GM18870 (cell line): ENCODE data around the gene XPNPEP2.

Source experiments
- ATAC-seq: cut with Tn5 transposase; IDR thresholded peaks from one replicate; pipeline ENCODE4 v1.9.1; 2021; ENCODE audit warnings: moderate library complexity; ENCODE audit not compliant: unreplicated experiment

Gene XPNPEP2

DNA sequence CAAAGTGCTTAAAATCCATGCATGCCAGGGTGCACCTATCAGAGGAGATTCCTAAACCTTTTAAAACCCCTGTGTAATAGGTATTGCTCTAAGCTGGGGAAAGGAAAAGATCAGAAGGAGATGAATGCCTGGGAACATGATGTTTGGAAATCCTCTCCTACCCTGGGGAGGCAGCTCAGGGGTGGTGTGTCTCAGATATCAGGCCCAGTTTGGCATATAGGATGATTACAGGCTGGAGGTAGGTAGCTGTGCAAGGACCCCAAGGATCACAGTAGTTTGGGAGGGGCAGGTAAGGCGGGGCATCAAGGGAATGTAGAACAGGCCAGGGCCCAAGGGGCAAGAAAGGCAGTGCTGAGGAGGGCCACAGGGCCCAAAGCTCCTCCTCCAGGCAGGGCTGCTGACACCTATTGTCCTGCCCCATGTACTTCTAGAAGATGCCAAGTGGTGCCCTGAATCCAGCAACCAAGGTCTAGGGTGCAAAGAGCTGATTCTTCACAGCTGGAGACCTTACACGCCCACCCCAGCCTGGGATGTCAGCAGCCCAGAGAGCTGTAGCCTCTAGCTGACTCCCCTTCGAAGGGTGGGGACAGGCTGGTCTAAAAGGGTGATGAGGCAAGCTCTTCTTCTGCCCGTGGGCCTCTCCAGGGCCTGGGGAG is 58.6 kb downstream of the XPNPEP2 start:
- no peak for ATAC-seq

DNA sequence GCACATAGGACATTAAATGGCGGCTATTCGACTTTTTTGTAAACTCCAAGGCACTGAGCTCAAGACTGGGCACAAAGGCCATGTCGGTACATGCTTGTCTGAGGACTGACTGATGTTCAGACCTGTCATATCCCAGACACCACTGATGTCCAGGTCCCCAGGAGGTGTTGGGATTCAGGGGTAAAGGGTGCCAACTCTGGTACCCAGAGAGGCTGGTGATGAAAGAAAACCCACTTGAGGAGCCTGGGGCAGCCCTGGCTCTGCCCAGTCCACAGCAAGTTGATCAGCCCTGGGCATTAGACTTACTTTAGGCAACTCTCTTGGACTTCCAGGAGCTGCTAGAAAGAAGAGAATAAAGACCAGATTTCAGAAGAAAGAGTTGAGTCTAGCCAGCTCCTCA is 59.7 kb downstream of the XPNPEP2 start:
- no peak for ATAC-seq

DNA sequence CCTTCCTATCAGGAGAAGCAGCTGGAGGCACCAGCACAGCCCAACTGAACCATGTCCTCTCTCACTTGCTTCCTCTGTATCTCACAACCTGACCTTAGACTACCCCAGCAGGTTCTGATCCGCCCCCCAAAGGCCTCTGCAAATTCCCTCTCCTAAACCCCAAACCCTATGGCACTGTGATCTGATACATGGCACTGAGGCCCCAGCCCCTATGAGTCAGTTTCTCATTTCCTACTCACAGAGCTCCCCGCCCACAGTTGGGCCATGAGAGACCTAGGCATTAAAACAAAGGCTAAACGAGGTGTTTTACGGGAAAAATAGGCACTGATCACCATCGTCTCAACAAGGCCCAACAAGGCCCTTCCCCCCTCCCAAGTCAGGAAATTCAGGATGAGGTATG is 60.1 kb downstream of the XPNPEP2 start:
- ATAC-seq = no peak

DNA sequence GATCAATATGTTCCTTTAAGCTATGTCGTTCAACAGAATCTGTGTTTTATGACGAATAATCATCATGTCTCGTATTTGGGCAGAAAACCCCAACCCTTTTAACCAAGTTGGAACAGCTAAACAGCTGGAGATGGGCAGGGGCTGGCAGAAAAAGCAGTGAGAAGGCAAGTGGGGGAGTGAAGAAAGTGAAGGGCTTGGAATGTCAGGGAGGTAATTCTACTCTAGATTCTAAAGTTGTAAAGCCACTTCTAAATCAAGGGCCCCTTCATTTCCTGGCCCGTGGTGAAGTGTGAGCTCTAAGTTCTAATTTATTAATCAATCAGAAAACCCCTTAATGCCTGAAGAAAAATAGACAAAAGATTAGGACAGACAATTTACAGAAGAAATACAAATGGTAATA is 61.4 kb downstream of the XPNPEP2 start:
- ATAC-seq = no peak

DNA sequence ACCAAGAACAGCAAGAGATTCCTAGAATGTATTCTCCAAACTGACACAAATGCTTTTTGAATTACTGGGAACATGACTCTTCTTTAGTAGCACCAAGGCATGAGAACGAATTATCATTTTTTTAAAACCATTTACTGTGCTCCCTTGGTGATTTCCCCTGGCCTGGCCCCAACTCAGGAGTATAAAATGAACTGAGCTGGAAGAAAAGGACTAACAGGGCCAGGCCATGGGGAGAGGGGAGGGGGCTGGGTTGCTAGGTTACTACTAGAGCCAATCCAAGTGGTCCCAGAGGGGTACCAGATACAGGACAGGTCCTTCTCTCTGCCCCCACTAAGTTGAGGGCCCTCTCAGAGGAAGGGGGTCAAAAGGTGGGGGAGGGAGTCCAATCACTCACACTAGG is 64.1 kb downstream of the XPNPEP2 start:
- ATAC-seq = no peak

DNA sequence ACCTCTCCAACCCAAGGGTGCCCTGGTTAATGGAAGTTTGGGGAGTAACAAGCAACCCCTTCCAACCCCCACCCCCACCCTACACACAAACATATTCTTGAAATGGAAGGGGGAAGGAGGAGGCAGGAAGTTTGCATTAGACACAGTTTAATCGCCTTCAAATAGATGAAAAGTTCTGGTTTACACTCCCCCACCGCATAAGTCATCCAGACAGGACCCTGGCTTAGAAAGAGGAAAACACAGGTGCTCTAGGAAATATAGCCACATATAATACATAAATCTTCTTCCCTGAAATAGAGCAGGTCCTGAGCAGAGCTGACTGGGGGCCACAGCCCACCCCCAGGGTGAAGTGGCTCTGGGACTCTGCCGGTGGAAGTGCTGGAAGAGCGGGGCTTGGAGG is 66.0 kb downstream of the XPNPEP2 start:
- no peak for ATAC-seq

DNA sequence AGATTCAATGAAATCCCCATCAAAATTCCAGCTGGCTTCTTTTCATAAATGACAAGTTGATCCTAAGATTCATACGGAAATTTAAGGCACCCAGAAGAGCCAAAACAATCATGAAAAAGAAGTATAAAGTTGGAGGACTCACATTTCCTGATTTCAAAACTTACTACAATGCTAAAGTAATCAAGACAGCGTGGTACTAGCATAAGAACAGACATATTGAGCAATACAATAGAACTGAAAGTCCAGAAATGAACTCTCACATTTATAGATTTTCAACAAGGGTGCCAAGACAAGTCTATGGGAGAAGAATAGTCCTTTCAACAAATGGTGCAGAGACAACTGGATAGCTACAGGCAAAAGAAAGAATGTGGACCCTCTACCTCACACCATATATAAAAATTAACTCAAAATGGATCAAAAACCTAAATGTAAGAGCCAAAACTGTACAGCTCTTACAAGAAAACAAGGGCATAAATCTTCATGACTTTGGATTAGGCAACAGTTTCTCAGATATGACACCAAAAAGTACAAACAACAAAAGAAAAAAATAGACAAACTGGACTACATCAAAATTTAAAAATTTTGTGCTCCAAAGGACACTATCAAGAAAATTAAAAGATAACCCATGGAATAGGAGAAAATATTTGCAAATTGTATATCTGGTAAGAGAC is 69.5 kb downstream of the XPNPEP2 start:
- no peak for ATAC-seq

DNA sequence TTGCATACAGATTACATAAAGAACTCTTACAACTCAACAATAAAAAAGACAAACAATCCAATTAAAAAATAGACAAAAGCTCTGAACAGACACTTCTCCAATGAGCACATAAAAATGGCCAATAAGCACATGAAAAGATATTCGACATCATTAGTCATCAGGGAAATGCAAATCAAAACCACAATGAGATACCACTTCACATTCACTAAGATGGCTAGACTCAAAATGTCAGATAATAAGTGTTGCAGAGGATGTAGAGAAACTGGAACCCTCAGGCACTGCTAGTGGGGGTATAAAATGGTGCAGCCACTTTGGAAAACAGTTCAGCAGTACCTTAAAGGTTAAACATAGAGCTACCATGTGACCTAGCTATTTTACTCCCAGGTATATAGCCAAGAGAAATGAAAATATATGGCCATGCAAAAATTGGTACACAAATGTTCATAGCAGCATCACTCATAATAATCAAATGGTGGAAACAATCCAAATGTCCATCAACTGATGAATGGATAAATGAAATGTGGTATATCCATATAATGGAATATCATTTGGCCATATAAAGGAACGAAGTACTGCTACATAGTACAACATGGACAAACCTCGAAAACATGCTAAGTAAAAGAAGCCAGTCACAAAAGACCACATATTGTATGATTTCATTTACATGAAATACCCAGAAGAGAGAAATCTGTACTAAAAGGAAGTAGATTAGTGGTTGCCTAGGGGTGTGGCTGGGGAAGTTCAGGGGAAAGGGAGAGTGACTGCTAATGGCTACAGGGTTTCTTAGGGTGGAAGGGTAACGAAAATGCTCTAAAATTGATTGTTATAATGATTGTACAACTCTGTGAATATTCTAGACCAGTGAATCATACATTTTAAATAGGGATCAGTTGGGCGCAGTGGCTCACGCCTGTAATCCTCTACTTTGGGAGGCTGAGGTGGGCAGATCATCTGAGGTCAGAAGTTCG is 70.3 kb downstream of the XPNPEP2 start:
- ATAC-seq = no peak

DNA sequence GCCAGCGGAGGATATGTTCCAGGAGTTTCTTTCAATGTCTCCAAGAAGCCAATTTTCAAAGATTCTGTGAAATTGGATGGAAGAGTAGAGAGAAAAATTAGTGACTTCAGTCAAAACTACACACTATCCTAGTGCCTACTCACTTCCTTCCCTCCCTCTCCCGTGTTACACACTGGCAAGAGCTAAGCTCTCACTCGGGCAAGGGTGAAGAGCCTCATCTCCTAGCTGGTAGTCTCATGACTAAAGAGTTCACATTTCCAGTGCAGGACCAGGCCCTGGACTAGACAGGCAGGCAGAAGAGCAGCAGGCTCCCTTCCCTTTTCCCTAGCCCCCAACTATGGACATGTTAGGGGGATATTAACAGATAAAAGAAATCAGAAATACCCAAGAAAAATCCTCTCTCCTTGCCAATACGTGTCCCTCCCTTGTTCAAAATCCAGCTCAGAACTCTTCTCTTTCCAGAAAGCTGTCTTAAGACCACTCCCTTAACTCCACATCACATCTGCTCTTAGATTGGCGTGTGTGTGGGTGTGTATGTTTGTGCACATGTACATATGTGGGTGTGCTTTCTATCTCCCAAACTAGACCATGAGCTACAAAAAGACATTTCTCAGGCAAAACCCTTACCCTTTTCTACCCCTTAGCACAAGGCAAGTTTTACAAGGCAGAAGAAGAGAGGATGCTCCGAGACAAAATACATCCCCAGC is 75.0 kb downstream of the XPNPEP2 start:
- ATAC-seq = no peak

DNA sequence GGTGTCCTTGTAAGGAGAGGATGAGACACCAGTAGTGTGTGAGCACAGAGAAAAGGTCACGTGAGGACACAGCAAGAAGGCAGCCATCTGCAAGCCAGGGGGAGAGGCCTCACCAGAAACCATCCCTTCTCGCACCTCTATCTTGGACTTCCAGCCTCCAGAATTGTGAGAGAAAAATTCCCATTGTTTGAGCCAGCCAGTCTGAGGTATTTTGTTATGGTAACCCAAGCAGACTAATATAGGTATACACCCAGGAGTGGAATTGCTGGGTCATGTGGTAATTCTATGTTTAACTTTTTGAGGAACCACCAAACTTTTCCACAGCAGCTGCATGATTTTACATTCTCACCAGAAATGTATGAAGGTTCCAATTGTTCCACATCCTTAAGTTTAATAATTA is 79.3 kb downstream of the XPNPEP2 start:
- no peak for ATAC-seq
